Measurements from ENCODE around the gene MSRB1. TPM values are rescaled to one million over a fixed set of nuclear protein-coding genes. Genes with fewer than 3 reads are reported as not detected.
A peak's percentile ranks its signal among the peaks of the same experiment; 100 is the strongest.

Gene MSRB1
- total RNA-seq, 2 experiments from 2014 or later: 8.5 to 11.0 TPM

DNA sequence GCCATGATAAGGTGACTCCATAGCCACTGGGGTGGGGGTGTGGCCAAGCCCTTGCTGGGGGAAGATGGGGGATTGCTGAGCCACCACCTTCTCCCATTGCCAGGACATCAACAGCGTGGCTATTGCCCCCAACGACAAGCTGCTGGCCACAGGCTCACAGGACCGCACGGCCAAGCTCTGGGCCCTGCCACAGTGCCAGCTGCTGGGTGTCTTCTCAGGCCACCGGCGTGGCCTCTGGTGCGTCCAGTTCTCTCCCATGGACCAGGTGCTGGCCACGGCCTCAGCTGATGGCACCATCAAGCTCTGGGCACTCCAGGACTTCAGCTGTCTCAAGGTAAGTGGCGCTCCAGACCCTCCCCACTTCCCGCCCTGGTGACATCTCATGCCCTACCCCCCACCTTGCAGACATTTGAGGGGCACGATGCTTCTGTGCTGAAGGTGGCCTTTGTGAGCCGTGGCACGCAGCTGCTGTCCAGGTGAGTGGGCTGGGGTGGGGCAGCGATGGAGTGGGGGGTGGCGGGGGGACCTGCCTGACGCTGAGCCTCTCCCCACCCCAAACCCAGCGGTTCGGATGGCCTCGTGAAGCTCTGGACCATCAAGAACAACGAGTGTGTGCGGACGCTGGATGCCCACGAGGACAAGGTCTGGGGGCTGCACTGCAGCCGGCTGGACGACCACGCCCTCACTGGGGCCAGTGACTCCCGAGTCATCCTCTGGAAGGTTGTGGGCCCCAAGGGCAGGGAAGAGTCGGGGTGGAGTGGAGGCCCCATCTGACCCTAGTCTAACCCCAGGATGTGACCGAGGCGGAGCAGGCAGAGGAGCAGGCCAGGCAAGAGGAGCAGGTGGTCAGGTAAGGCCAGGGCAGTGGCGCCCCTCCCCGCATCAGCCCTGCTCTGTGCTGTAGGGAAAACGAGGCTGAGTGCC lies 34.2 kb upstream of the MSRB1 start:
- Mint-ChIP-seq H3K27ac (no peak overlapping the region), H3K36me3 (ENCODE audit: low read depth) (peaks cover 29% of the 10 kb centered on the region), H3K4me1 (ENCODE audit: low read depth) (peaks cover 10% of the 10 kb centered on the region), H3K4me3 (no peak overlapping the region), H3K9me3 (no peaks in the 10 kb centered on the region), H3K27me3 (ENCODE audit: low read depth) (peaks cover 12% of the 10 kb centered on the region)
- CTCF ChIA-PET: interaction anchor here (0.5 kb wide), 1 partner anchor 1626 kb away, joined by 3 read pairs; no protein-coding TSS in a partner anchor
- DNase-seq: no peak
- intact Hi-C loops (cut with micrococcal nuclease): no loop called here

DNA sequence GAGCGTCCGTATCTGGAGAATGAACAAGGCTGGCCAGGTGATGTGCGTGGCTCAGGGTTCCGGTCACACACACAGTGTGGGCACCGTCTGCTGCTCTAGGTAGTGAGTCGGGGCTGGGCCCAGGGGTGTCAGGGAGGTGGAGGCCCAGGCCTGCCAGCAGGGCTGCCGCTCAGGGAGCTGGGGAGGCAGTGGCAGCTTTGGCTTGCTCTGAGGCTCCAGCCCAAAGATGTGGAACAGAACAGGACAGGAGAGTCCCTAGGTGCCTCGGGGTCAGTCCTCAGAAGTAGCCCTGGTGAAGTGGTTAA lies 33.2 kb upstream of the MSRB1 start:
- peaks cover 19% of the 10 kb centered on the region for H3K4me1 Mint-ChIP-seq (ENCODE audit: low read depth)
- no peak overlapping the region for H3K27ac Mint-ChIP-seq
- peaks cover 5% of the 10 kb centered on the region for H3K27me3 Mint-ChIP-seq (ENCODE audit: low read depth)
- CTCF ChIA-PET: no interaction called here
- H3K4me3 Mint-ChIP-seq: no peak overlapping the region
- H3K9me3 Mint-ChIP-seq: no peaks in the 10 kb centered on the region
- no peak for DNase-seq
- H3K36me3 Mint-ChIP-seq (ENCODE audit: low read depth): peaks cover 34% of the 10 kb centered on the region
- intact Hi-C loops (cut with micrococcal nuclease): no loop called here

DNA sequence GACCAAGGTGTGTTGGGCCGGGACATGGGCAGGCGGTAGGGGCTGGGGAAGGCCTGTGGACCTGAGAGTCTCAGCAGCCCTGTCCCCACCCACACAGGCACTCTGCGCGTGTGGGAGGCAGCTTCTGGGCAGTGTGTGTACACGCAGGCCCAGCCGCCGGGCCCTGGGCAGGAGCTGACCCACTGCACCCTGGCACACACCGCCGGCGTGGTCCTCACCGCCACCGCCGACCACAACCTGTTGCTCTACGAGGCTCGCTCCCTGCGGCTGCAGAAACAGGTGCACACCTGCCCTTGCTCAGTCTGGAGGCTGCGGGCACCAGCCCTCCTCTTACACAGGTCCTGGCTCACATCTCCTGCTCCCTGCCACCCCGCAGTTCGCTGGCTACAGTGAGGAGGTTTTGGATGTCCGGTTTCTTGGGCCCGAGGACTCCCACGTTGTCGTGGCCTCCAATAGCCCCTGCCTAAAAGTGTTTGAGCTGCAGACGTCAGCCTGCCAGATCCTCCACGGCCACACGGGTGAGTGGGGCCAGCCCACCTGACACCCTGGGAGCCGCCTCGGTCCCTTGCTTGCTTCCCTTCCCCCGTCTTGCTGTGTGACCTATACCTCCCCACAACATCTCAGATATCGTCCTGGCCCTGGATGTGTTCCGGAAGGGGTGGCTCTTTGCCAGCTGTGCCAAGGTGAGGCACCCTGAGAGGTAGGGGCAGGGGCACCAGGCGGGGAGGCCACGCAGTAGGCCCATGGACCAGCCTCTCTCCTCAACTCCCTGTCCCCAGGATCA lies 32.6 kb upstream of the MSRB1 start:
- no peaks in the 10 kb centered on the region for H3K9me3 Mint-ChIP-seq
- peaks cover 34% of the 10 kb centered on the region for H3K36me3 Mint-ChIP-seq (ENCODE audit: low read depth)
- H3K27me3 Mint-ChIP-seq (ENCODE audit: low read depth): peaks cover 3% of the 10 kb centered on the region
- peaks cover 24% of the 10 kb centered on the region for H3K4me1 Mint-ChIP-seq (ENCODE audit: low read depth)
- DNase-seq: no peak
- intact Hi-C loops (cut with micrococcal nuclease): no loop called here
- no peak overlapping the region for H3K4me3 Mint-ChIP-seq
- no peak overlapping the region for H3K27ac Mint-ChIP-seq
- CTCF ChIA-PET: interaction anchor here (1.0 kb wide), 1 partner anchor 9 kb away, joined by 3 read pairs; no protein-coding TSS in a partner anchor

DNA sequence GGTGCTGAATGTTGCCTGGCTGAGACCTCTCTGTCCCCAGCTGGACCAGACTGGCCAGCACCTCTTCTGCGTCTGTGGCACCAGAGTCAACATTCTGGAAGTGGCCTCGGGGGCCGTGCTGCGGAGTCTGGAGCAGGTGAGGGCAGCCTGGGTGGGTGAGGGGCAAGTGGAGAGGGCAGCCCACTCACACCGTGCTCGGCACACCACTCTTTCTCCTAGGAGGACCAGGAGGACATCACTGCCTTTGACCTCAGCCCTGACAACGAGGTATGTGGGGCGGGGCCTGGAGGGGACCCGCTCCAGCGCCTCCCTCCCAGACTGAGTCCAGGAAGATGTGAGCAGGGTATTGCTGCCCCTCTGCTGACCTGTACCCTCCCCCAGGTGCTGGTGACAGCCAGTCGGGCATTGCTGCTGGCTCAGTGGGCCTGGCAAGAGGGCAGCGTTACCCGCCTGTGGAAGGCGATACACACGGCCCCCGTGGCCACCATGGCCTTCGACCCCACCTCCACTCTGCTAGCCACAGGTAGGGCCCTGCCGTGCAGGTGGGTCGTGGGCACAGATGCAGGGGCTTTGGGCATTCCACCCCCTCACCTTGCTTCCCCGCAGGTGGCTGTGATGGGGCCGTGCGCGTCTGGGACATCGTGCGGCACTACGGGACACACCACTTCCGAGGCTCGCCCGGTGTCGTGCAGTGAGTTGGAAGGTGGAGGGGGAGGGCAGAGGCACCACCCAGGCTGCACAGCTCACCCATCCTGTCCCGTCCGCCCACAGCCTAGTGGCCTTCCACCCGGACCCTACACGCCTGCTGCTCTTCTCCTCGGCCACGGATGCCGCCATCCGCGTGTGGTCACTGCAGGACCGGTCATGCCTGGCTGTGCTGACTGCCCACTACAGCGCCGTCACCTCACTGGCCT lies 31.4 kb upstream of the MSRB1 start:
- CTCF ChIA-PET: no interaction called here
- Mint-ChIP-seq H3K9me3 (no peaks in the 10 kb centered on the region), H3K36me3 (ENCODE audit: low read depth) (peaks cover 33% of the 10 kb centered on the region), H3K27ac (no peak overlapping the region), H3K4me1 (ENCODE audit: low read depth) (peaks cover 28% of the 10 kb centered on the region), H3K4me3 (peak overlapping the region; percentile 38), H3K27me3 (ENCODE audit: low read depth) (no peaks in the 10 kb centered on the region)
- DNase-seq: no peak
- intact Hi-C loops (cut with micrococcal nuclease): no loop called here

DNA sequence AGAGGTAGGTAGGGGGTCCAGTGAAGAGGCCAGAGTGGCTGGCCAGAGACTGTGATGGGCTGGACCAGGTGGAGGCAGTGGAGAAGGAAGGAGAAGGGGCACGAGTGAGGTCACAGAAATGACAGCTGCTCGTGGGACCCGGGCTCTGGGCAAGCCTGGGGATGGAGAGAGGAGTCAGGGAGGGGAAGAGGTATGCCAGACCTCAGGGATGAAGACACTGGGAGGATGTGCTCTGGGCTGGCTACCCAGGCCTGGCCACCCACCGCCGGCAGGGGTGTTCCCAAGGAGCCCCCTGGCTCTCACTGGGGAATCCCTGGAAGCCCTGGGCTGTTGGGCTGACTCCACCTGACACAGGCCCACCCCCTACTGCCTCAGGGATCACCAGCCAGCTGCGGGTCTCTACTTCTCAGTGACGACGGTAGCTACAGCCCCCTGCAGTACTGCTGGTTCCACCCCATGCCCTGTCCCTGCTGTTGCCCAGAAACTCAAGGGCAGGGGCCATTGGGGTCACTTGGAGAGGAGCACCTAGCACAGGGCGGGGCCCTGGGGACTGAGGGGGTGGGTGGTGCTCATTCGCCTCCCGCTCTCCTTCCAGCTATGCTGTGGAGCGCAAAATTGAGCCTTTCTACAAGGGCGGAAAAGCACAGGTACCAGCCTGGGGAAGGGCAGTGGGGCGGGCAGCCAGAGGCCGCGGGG lies 30.6 kb upstream of the MSRB1 start:
- intact Hi-C loops (cut with micrococcal nuclease): no loop called here

DNA sequence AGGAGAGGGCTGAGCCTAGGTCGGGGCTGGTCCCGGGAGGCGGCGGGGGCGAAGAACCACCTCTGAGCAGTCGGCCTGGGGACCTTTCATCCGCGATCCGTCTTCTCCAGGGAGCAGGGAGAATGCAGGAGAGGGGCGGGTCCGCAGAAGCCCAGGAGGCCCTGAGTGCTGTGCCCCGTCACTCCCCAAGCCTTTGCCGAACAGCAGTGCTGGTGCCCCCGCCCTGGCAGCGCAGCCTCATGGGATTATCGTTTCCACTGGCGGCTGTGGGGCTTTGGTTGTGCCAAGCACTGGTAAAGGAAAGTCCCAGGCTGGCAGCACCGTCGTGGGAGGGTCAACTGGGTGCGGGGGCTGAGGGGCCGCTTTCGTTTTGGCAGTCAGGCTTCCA lies 29.5 kb upstream of the MSRB1 start:
- CTCF ChIA-PET: no interaction called here
- no peak overlapping the region for H3K27ac Mint-ChIP-seq
- peak overlapping the region; percentile 91 for H3K4me3 Mint-ChIP-seq
- peaks cover 27% of the 10 kb centered on the region for H3K36me3 Mint-ChIP-seq (ENCODE audit: low read depth)
- H3K4me1 Mint-ChIP-seq (ENCODE audit: low read depth): peaks cover 28% of the 10 kb centered on the region
- H3K9me3 Mint-ChIP-seq: no peaks in the 10 kb centered on the region
- no peak for DNase-seq
- no peaks in the 10 kb centered on the region for H3K27me3 Mint-ChIP-seq (ENCODE audit: low read depth)
- intact Hi-C loops (cut with micrococcal nuclease): loop anchor here (1.0 kb wide), 2 partner anchors 8 to 190 kb away; partner anchors contain the start of genes NUBP2, RPS2 and SPSB3

More for the DNA sequence above, 30.6 kb upstream of the MSRB1 start:
- CTCF ChIA-PET: no interaction called here
- peaks cover 28% of the 10 kb centered on the region for H3K4me1 Mint-ChIP-seq (ENCODE audit: low read depth)
- no peak overlapping the region for H3K27ac Mint-ChIP-seq
- H3K9me3 Mint-ChIP-seq: no peaks in the 10 kb centered on the region
- H3K36me3 Mint-ChIP-seq (ENCODE audit: low read depth): peaks cover 31% of the 10 kb centered on the region
- peak overlapping the region; percentile 91 for H3K4me3 Mint-ChIP-seq
- no peaks in the 10 kb centered on the region for H3K27me3 Mint-ChIP-seq (ENCODE audit: low read depth)
- DNase-seq: no peak

DNA sequence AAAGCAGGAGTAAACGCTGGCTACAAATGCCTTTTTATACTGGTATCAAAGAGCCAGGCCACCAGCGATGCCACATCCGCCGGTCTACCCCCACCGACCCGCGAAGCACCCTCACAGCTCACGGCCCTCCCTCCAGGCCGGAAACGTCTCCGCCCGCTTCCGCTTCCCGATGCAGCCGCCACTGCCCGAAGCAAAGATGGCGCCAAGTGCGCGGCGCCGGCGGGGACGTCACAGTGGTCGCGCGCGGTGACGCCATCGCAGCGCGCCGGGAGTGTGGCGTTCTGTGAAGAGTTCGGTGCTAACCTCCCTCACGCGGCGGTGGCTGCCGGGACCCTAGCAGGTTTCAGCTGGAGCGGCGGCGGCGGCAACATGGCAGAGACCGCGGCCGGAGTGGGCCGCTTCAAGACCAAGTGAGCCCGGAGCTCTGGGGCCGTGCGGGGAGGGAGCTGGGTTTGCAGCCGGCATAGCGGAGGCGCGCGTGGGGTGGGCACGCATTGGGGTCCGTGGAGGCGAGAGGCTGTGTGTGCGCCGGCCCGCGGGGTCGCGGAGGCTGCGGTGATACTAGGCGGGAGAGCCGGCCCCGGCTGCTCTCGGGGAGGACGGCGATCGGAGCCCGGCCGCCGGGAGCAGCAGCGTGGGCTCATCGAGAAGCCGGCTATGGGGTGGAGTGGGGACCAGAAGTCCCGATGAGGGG lies 28.9 kb upstream of the MSRB1 start, which contains the start of gene TBL3:
TSS of gene TBL3 (plus strand) at position 258 of the 694 bp plus-strand sequence. CDS start at position 370, 112 bp downstream.
- peak; percentile 96 for DNase-seq
- H3K4me3 Mint-ChIP-seq: peak within 1 kb of the TSS; percentile 91
- intact Hi-C loops (cut with micrococcal nuclease): loop anchor here (1.0 to 2.0 kb wide), 5 partner anchors 8 to 190 kb away; partner anchors contain the start of genes GFER, NDUFB10, NUBP2 and RPS2
- H3K36me3 Mint-ChIP-seq (ENCODE audit: low read depth): peaks cover 24% of the 10 kb centered on the region
- H3K27ac Mint-ChIP-seq: peak within 1 kb of the TSS; percentile 89
- H3K9me3 Mint-ChIP-seq: no peaks in the 10 kb centered on the region
- no peaks in the 10 kb centered on the region for H3K27me3 Mint-ChIP-seq (ENCODE audit: low read depth)
- CTCF ChIA-PET: interaction anchor here (0.6 to 1.2 kb wide), 3 partner anchors 9 to 1103 kb away, joined by 3 to 5 read pairs (median 5); no protein-coding TSS in a partner anchor
- H3K4me1 Mint-ChIP-seq (ENCODE audit: low read depth): peaks cover 28% of the 10 kb centered on the region

DNA sequence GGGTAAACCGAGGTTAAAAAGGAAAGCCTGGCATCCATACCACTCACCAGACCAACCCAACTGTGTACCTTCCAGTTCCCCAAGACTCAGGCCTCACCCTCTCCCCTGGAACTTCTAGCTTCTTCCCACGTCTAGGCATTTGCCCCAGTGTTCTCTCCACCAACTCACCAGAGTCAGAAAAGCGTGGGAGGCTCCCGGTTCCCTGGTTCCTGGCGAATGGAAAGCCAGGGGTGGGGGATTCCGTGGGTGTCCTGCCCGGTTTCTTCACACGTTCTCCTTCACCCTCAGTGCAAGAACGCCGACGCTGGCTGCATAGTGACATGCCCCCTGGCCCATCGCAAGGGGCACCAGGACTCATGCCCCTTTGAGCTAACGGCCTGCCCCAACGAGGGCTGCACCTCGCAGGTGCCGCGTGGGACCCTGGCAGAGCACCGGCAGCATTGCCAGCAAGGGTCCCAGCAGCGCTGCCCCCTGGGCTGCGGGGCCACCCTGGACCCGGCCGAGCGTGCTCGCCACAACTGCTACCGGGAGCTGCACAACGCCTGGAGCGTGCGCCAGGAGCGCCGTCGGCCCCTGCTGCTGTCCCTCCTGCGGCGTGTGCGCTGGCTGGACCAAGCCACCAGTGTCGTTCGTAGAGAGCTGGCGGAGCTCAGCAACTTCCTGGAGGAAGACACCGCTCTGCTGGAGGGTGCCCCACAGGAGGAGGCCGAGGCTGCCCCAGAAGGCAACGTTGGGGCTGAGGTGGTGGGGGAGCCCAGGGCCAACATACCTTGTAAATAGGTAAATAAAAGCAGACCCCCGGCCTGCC lies 25.4 kb upstream of the MSRB1 start:
- H3K36me3 Mint-ChIP-seq (ENCODE audit: low read depth): peaks cover 25% of the 10 kb centered on the region
- intact Hi-C loops (cut with micrococcal nuclease): no loop called here
- DNase-seq: no peak
- no peaks in the 10 kb centered on the region for H3K27me3 Mint-ChIP-seq (ENCODE audit: low read depth)
- peaks cover 40% of the 10 kb centered on the region for H3K4me1 Mint-ChIP-seq (ENCODE audit: low read depth)
- no peak overlapping the region for H3K4me3 Mint-ChIP-seq
- no peaks in the 10 kb centered on the region for H3K9me3 Mint-ChIP-seq
- H3K27ac Mint-ChIP-seq: no peak overlapping the region
- CTCF ChIA-PET: no interaction called here

DNA sequence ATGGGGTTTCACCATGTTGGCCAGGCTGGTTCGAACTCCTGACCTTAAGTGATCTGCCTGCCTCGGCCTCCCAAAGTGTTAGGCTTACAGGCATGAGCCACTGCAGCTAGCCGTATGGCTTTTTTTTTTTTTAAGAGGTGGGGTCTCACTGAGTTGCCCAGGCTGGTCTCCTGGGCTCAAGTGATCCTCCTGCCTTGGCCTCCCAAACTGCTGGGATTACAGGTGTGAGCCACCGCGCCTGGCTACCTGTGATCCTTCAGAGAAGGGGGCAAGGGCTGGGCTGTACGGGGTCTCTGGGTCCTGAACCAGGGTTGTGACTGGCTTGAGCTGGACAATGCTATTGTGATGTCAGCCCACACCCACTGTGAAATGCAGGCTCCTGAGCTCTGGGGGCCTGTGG lies 23.5 kb upstream of the MSRB1 start, which contains the start of gene RNF151:
TSS of gene RNF151 (plus strand) at position 397 of the 400 bp plus-strand sequence. CDS start 26 bp downstream, outside the sequence.
- intact Hi-C loops (cut with micrococcal nuclease): no loop called here
- H3K4me3 Mint-ChIP-seq: peak within 1 kb of the TSS; percentile 97
- DNase-seq: no peak
- no peaks in the 10 kb centered on the region for H3K9me3 Mint-ChIP-seq
- peaks cover 38% of the 10 kb centered on the region for H3K36me3 Mint-ChIP-seq (ENCODE audit: low read depth)
- peaks cover 41% of the 10 kb centered on the region for H3K4me1 Mint-ChIP-seq (ENCODE audit: low read depth)
- H3K27me3 Mint-ChIP-seq (ENCODE audit: low read depth): no peaks in the 10 kb centered on the region
- peak within 1 kb of the TSS; percentile 95 for H3K27ac Mint-ChIP-seq
- CTCF ChIA-PET: interaction anchor here (1.2 to 1.4 kb wide), 2 partner anchors 15 to 38 kb away, joined by 3 to 4 read pairs; no protein-coding TSS in a partner anchor

DNA sequence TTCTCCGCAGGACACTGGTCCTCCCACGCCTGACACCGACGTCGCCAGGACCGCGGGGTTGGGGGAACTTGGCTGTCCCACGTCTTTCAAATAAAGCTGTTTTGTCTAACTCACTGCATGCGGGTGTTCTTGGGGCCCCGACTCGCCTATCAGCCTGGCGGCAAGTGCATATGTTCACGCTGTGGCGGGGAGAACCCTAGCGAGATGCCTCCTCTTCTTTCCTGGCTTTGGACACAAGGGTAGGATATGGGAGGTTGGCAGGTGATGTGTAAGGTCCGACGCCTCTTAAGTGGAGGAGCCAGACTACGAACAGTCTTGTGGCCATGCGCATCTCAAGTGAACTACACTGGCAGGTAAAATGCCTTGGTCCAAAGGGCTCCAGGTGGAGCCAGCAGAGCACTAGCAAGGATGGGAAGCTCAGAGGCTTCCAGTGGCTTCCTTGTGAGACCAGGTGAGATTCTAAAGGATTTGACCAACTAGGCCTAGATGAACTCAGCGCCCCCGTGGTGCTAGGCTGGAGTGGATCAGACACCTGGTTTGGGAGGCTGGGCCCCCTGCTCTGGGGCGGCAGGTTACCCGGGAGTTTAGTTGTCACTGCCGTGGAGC lies 22.5 kb upstream of the MSRB1 start:
- Mint-ChIP-seq H3K4me1 (ENCODE audit: low read depth) (peaks cover 41% of the 10 kb centered on the region), H3K36me3 (ENCODE audit: low read depth) (peaks cover 41% of the 10 kb centered on the region), H3K27ac (peak overlapping the region; percentile 95), H3K27me3 (ENCODE audit: low read depth) (no peaks in the 10 kb centered on the region), H3K4me3 (peak overlapping the region; percentile 97), H3K9me3 (no peaks in the 10 kb centered on the region)
- intact Hi-C loops (cut with micrococcal nuclease): loop anchor here (2.0 kb wide), 2 partner anchors 19 to 43 kb away; partner anchors contain the start of genes GFER and ZNF598
- no peak for DNase-seq
- CTCF ChIA-PET: interaction anchor here (1.2 to 1.4 kb wide), 2 partner anchors 14 to 39 kb away, joined by 3 to 4 read pairs; no protein-coding TSS in a partner anchor
